Measurements from ENCODE around the gene LRRC57. TPM values are rescaled to one million over a fixed set of nuclear protein-coding genes. Genes with fewer than 3 reads are reported as not detected.

LRRC57 gene
- total RNA-seq, 2 donors from 2014 or later, result 27.4 to 32.2 TPM

GRCh38 chr15:42498212-42499068, 50.2 kb downstream of the LRRC57 start:
- DNase-seq (no peak), ATAC-seq (no peak)
- intact Hi-C loops (cut with DNase I, micrococcal nuclease), result no loop called here

DNA sequence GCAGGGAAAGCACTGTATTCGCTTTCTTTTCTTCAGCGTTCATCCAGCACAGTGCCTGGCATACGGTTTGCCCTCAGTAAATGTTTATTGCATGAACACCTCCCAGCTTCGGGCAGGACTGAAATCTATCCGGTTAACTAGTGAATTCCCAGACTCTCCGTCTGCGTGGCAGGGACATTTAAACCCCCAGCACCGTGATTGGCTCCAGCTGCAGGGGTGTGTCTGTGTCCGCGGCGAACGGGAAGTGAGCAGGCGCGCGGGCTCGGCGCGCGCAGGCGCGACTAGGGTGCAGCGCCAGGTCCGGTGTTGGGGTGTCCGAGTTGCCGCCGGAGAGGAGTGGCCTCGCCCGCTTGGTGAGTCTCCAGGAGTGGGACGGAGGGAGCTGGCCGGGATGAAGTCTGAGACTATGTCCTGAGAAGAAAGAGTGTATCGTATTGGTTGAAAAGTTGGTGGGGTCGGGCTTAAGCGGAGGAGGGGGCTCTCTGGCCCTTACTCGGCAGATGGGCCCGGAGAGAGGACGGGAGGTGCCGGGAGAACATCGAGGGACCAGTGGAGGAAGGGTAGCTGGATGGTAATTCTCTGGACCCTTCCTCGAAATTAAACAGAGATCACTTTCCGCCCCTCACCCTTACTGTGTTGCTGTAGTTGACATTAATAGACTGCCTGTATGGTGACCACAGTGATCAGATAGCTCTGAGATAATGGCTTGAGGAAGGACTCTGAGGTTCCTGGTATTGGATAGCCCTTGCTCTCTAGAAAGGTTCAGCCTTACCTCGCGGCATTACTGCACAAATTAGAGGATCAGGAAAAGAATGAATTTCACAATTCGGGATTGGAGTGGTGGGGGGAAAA, 53.0 kb downstream of the LRRC57 start, which contains the start of gene SNAP23:
TSS of gene SNAP23 (plus strand) at position 274 of the 852 bp plus-strand sequence. CDS start 16,213 bp downstream, outside the sequence.
- ATAC-seq, result peak; percentile 88
- DNase-seq, result peak; percentile 93 to 96
- intact Hi-C loops (cut with DNase I, micrococcal nuclease), result no loop called here

DNA sequence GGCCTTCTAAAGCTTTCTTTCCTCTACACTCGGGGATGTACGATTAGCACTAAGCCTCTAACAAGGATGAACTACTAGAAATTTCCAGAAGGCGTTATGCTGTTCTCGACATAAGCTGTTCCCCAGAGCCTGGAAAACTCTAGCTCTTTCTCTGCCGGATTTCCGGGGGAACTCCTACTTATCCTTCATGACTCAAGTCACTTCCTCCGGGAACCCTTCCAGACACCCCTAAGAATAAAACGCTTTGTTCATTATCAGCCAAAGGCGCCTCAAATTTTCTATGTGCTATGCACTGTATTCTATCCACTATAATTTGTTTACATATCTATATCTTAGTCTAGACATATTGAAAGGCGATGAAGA, 53.6 kb downstream of the LRRC57 start:
- ATAC-seq (peak; percentile 47), DNase-seq (peak; percentile 45 to 64)
- intact Hi-C loops (cut with DNase I, micrococcal nuclease), result no loop called here

GRCh38 chr15:42493679-42494078, 54.9 kb downstream of the LRRC57 start:
- intact Hi-C loops (cut with DNase I, micrococcal nuclease), result no loop called here
- DNase-seq, result no peak
- no peak for ATAC-seq

DNA sequence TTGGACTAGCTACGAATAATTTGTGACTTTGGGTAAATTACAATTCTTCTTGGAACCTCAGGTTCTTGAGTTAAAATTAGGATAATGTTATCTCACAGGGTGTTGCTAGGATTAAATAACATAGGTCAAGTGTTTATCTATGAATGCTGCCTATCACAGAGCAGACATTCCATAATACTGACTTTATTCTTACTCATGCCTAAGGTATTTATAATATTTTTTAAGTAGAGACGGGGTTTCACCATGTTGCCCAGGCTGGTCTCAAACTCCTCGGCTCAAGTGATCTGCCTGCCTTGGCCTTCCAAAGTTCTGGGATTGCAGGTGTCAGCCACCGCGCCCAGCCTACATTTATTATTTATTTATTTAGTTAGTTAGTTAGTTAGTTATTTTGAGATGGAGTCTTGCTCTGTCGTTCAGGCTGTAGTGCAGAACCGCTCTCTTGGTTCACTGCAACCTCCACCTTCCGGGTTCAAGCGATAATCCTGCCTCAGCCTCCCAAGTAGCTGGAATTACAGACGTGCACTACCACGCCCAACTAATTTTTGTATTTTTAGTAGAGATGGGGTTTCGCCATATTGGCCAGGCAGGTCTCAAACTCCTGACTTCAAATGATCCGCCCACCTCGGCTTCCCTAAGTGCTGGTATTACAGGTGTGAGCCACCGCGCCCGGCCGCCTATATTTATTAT, 56.9 kb downstream of the LRRC57 start:
- DNase-seq (no peak), ATAC-seq (no peak)
- intact Hi-C loops (cut with DNase I, micrococcal nuclease), result no loop called here

- ATAC-seq (peak; percentile 54), DNase-seq (peak; percentile 82 to 86)
- intact Hi-C loops (cut with DNase I, micrococcal nuclease), result no loop called here
Observed at GRCh38 chr15:42490671-42491538, 57.7 kb downstream of the LRRC57 start, which contains the start of gene ZNF106. ZNF106 (minus strand) TSS chr15:42491141; CDS start chr15:42472289, 18,852 bp downstream.

GRCh38 chr15:42490291-42490670, 58.3 kb downstream of the LRRC57 start:
- DNase-seq, result no peak
- peak; percentile 2 for ATAC-seq
- intact Hi-C loops (cut with DNase I, micrococcal nuclease), result no loop called here

Other genes with a start within 250 kb of the LRRC57 start
- 10 to 100 TPM; 12.9 to 13.8 TPM for gene CAPN3, start 189.3 kb downstream of the LRRC57 start, total RNA-seq
- 10 to 100 TPM; 32.8 to 48.6 TPM for gene ZNF106, start 57.7 kb downstream of the LRRC57 start, total RNA-seq
- 10 to 100 TPM; 62.4 to 97.3 TPM for gene SNAP23, start 53.2 kb downstream of the LRRC57 start, total RNA-seq
- gene HAUS2, start within 50 bp of the LRRC57 start, total RNA-seq, result 10 to 100 TPM; 10.5 to 13.2 TPM
- 1 to 10 TPM; 5.0 to 7.2 TPM for gene STARD9, start 26.8 kb upstream of the LRRC57 start, total RNA-seq
- 10 to 100 TPM; 13.8 TPM for gene CDAN1, start 188.3 kb upstream of the LRRC57 start, total RNA-seq